ENCODE data around the gene ZNF507.
"Not testable (repeated sequence)": the region's sequence is repeated elsewhere in the genome, so short reads cannot be mapped to it uniquely, and the experiment has no call there.

ZNF507 gene

GRCh38 chr19:32406161-32407003 lies 61.0 kb downstream of the ZNF507 start:
- DNase-seq (ENCODE audit: insufficient read length, low spot score) = no peak
- FAIRE-seq = no peak

GRCh38 chr19:32407004-32407992 lies 61.9 kb downstream of the ZNF507 start:
- DNase-seq (ENCODE audit: insufficient read length, low spot score) (no peak), FAIRE-seq (no peak)

GRCh38 chr19:32415246-32415645 lies 69.8 kb downstream of the ZNF507 start:
- DNase-seq (ENCODE audit: insufficient read length, low spot score) (no peak), FAIRE-seq (no peak)

- no peak for FAIRE-seq
- no peak for DNase-seq (ENCODE audit: insufficient read length, low spot score)
Observed at GRCh38 chr19:32415669-32416068, 70.3 kb downstream of the ZNF507 start.

GRCh38 chr19:32416749-32417456 lies 71.5 kb downstream of the ZNF507 start:
- FAIRE-seq = no peak

GRCh38 chr19:32418155-32418554 lies 72.7 kb downstream of the ZNF507 start:
- FAIRE-seq (no peak), DNase-seq (ENCODE audit: insufficient read length, low spot score) (no peak)

More at GRCh38 chr19:32416749-32417456, 71.5 kb downstream of the ZNF507 start:
- no peak for DNase-seq (ENCODE audit: insufficient read length, low spot score)

GRCh38 chr19:32421589-32422361 lies 76.4 kb downstream of the ZNF507 start:
- DNase-seq (ENCODE audit: insufficient read length, low spot score) = no peak
- no peak for FAIRE-seq

GRCh38 chr19:32422435-32422834 lies 77.0 kb downstream of the ZNF507 start:
- DNase-seq (ENCODE audit: insufficient read length, low spot score) = no peak
- FAIRE-seq = no peak

- FAIRE-seq; DNase-seq (ENCODE audit: insufficient read length, low spot score): not testable (repeated sequence)
Observed at GRCh38 chr19:32423944-32424343, 78.5 kb downstream of the ZNF507 start.

GRCh38 chr19:32427536-32427935 lies 82.1 kb downstream of the ZNF507 start:
- FAIRE-seq (no peak), DNase-seq (ENCODE audit: insufficient read length, low spot score) (no peak)

GRCh38 chr19:32436692-32437091 lies 91.3 kb downstream of the ZNF507 start:
- DNase-seq (ENCODE audit: insufficient read length, low spot score) = no peak
- FAIRE-seq = no peak

GRCh38 chr19:32437096-32437495 lies 91.7 kb downstream of the ZNF507 start:
- FAIRE-seq (no peak), DNase-seq (ENCODE audit: insufficient read length, low spot score) (no peak)
